Type B pancreatic cell (in vitro differentiated cells): ENCODE measurements around the gene GATC. TPM values are rescaled to one million over a fixed set of nuclear protein-coding genes. Genes with fewer than 3 reads are reported as not detected.

Experiments
- DNase-seq: peaks from one replicate; pipeline ENCODE4 v3.0.0; 2021; ENCODE audit warnings: mixed read lengths; ENCODE audit not compliant: unreplicated experiment; ENCODE audit errors: extremely low spot score
- H3K27ac Mint-ChIP-seq: 2 replicates; pipeline ENCODE4 v1.8.0; 2021; ENCODE audit warnings: mild to moderate bottlenecking, mixed read lengths
- H3K27me3 Mint-ChIP-seq: 2 replicates; pipeline ENCODE4 v1.8.0; 2021; ENCODE audit warnings: mixed read lengths
- H3K36me3 Mint-ChIP-seq: 2 replicates; pipeline ENCODE4 v1.8.0; 2021; ENCODE audit warnings: mixed read lengths
- H3K4me1 Mint-ChIP-seq: one replicate; pipeline ENCODE4 v1.8.0; 2021; ENCODE audit warnings: mixed read lengths; ENCODE audit not compliant: unreplicated experiment
- H3K4me3 Mint-ChIP-seq: 2 replicates; pipeline ENCODE4 v1.8.0; 2021; ENCODE audit warnings: mild to moderate bottlenecking, mixed read lengths
- H3K9me3 Mint-ChIP-seq: 2 replicates; pipeline ENCODE4 v1.8.0; 2021; ENCODE audit warnings: mixed read lengths
- CTCF ChIP-seq: fragments of 200-600 bp; sonication (generic); conservative IDR thresholded peaks from 2 replicates; pipeline ENCODE4 v1.5.0; 2021; ENCODE audit warnings: antibody characterized with exemption, mild to moderate bottlenecking
- total RNA-seq: library from RNA; stranded (reverse); gene quantifications from 2 replicates; pipeline ENCODE4 v1.2.1, GENCODE V29; 2021; ENCODE audit warnings: low replicate concordance

GATC gene
- total RNA-seq, 1 donor from 2014 or later = 33.9 TPM

- DNase-seq = no peak
- H3K27ac Mint-ChIP-seq = no peak overlapping the region
- no peaks in the 10 kb centered on the region for H3K4me1 Mint-ChIP-seq
- TF ChIP-seq CTCF = no peak
- no peaks in the 10 kb centered on the region for H3K27me3 Mint-ChIP-seq
- H3K4me3 Mint-ChIP-seq = no peak overlapping the region
- H3K36me3 Mint-ChIP-seq = peaks cover 14% of the 10 kb centered on the region
- no peaks in the 10 kb centered on the region for H3K9me3 Mint-ChIP-seq
These were observed 62.3 kb downstream of the GATC start for GRCh38 chr12:120508537-120508936.

Other genes starting within 250 kb of the GATC start
- 2,585 and 2,806 TPM in 2 replicates for gene RPLP0, start 245.3 kb upstream of the GATC start, total RNA-seq
- gene PXN, start 180.7 kb upstream of the GATC start, total RNA-seq = 60.7 and 127 TPM in 2 replicates
- gene RNU4-2, start 154.5 kb upstream of the GATC start, total RNA-seq = 6,693 and 9,065 TPM in 2 replicates
- gene RNU4-1, start 153.2 kb upstream of the GATC start, total RNA-seq = 4,376 and 7,253 TPM in 2 replicates
- 2.0 and 2.7 TPM in 2 replicates for gene SIRT4, start 144.1 kb upstream of the GATC start, total RNA-seq
- not detected in 2 replicates for gene PLA2G1B, start 118.7 kb upstream of the GATC start, total RNA-seq
- gene MSI1, start 77.3 kb upstream of the GATC start, total RNA-seq = 22.0 and 71.7 TPM in 2 replicates
- 400 and 501 TPM in 2 replicates for gene COX6A1, start 8.3 kb upstream of the GATC start, total RNA-seq
- 46.6 and 65.2 TPM in 2 replicates for gene TRIAP1, start 60 bp upstream of the GATC start, total RNA-seq
- gene SRSF9, start 23.3 kb downstream of the GATC start, total RNA-seq = 226 and 248 TPM in 2 replicates
- 403 and 451 TPM in 2 replicates for gene DYNLL1, start 49.7 kb downstream of the GATC start, total RNA-seq
- gene COQ5, start 82.7 kb downstream of the GATC start, total RNA-seq = 28.7 and 35.6 TPM in 2 replicates
- 162 and 188 TPM in 2 replicates for gene RNF10, start 87.9 kb downstream of the GATC start, total RNA-seq
- 45.6 and 55.2 TPM in 2 replicates for gene POP5, start 135.0 kb downstream of the GATC start, total RNA-seq
- gene CABP1, start 194.2 kb downstream of the GATC start, total RNA-seq = 0.26 and 0.56 TPM in 2 replicates
- gene MLEC, start 240.7 kb downstream of the GATC start, total RNA-seq = 168 and 172 TPM in 2 replicates